ENCODE results near the gene IGSF22.

GRCh38 chr11:18743365-18743764 is 17.4 kb upstream of the IGSF22 start:
- no peak for TF ChIP-seq CTCF (IDR thresholded peaks at IDR 0.05; ENCODE audit: low read depth, low read length)
- TF ChIP-seq MAX (IDR thresholded peaks at IDR 0.05; ENCODE audit: low read depth, low read length): no peak
- TF ChIP-seq POLR2A (IDR thresholded peaks at IDR 0.05; ENCODE audit: extremely low read depth, insufficient read length): no peak
